Body of pancreas (tissue), 4 donors: Measurements from ENCODE around the gene CLEC16A.

Experiments
- CTCF ChIP-seq, 7 experiments: fragments of 450-650 bp in 4 of 7; fragments of 200-600 bp in 3 of 7; sonication (generic) in 3 of 7; IDR thresholded peaks; one replicate each; pipeline ENCODE4 v1.5.1; 2016 to 2019; ENCODE audit warnings: antibody characterized with exemption in 7 of 7
- POLR2A ChIP-seq, 3 donors: fragments of 450-650 bp; IDR thresholded peaks; one replicate each; pipeline ENCODE4 v1.6.1; 2016; ENCODE audit warnings: antibody characterized with exemption in 3 of 3, mild to moderate bottlenecking in 2 of 3

- TF ChIP-seq CTCF (IDR thresholded peaks at IDR 0.05) = no peak
- TF ChIP-seq POLR2A (IDR thresholded peaks at IDR 0.05) = no peak
These were observed 197.3 kb downstream of the CLEC16A start for GRCh38 chr16:11141409-11142260.
